ENCODE measurements around the gene SMIM44.

The SMIM44 gene

GRCh38 chr19:3514930-3515329 is 31.7 kb upstream of the SMIM44 start:
- TF ChIP-seq CTCF (IDR thresholded peaks at IDR 0.05; ENCODE audit: insufficient read depth, low read length, missing control alignments) = no peak
- H3K4me3 ChIP-seq (ENCODE audit: low read depth, low read length) = no peak overlapping the region
- ChIA-PET POLR2A (no interaction called here), CTCF (interaction anchor here (0.9 to 1.5 kb wide), 2 partner anchors 12 to 30 kb away, joined by 3 to 5 read pairs; no protein-coding TSS in a partner anchor)
- no peak for DNase-seq (ENCODE audit: low read depth, low spot score)

GRCh38 chr19:3513229-3514140 is 30.2 kb upstream of the SMIM44 start:
- POLR2A ChIA-PET = no interaction called here
- no peak for TF ChIP-seq CTCF (IDR thresholded peaks at IDR 0.05; ENCODE audit: insufficient read depth, low read length, missing control alignments)
- CTCF ChIA-PET = interaction anchor here (0.9 to 1.6 kb wide), 2 partner anchors 11 to 32 kb away, joined by 3 to 4 read pairs; no protein-coding TSS in a partner anchor
- DNase-seq (ENCODE audit: low read depth, low spot score) = no peak
- no peak overlapping the region for H3K4me3 ChIP-seq (ENCODE audit: low read depth, low read length)

- ChIA-PET CTCF (interaction anchor here (0.9 to 1.6 kb wide), 2 partner anchors 10 to 32 kb away, joined by 3 to 4 read pairs; no protein-coding TSS in a partner anchor), POLR2A (no interaction called here)
- no peak for DNase-seq (ENCODE audit: low read depth, low spot score)
- no peak overlapping the region for H3K4me3 ChIP-seq (ENCODE audit: low read depth, low read length)
- TF ChIP-seq CTCF (IDR thresholded peaks at IDR 0.05; ENCODE audit: insufficient read depth, low read length, missing control alignments) = no peak
Measured at GRCh38 chr19:3512562-3513228, 29.5 kb upstream of the SMIM44 start.

GRCh38 chr19:3511506-3512251 is 28.4 kb upstream of the SMIM44 start:
- ChIA-PET CTCF (interaction anchor here (1.1 to 1.6 kb wide), 2 partner anchors 33 to 186 kb away, joined by 3 to 4 read pairs; no protein-coding TSS in a partner anchor), POLR2A (no interaction called here)
- no peak for DNase-seq (ENCODE audit: low read depth, low spot score)
- TF ChIP-seq CTCF (IDR thresholded peaks at IDR 0.05; ENCODE audit: insufficient read depth, low read length, missing control alignments) = no peak
- no peak overlapping the region for H3K4me3 ChIP-seq (ENCODE audit: low read depth, low read length)

GRCh38 chr19:3510727-3511126 is 27.5 kb upstream of the SMIM44 start:
- ChIA-PET CTCF (no interaction called here), POLR2A (no interaction called here)
- TF ChIP-seq CTCF (IDR thresholded peaks at IDR 0.05; ENCODE audit: insufficient read depth, low read length, missing control alignments) = no peak

More at GRCh38 chr19:3510727-3511126, 27.5 kb upstream of the SMIM44 start:
- DNase-seq (ENCODE audit: low read depth, low spot score) = no peak
- H3K4me3 ChIP-seq (ENCODE audit: low read depth, low read length) = no peak overlapping the region

All from AG04449 (cell line).